GM13977 (cell line): ENCODE data around the gene ELF4.

Experiments
- DNase-seq: peaks from one replicate; pipeline ENCODE4 v3.0.0; 2012; ENCODE audit warnings: low spot score
- in situ Hi-C: fragments of 300-500 bp; cut with MboI; formaldehyde crosslinking; loops from one replicate; pipeline ENCODE4 v1.12.0; 2022; ENCODE audit warnings: low sequenced_read_pairs, low pct_unique_long_range_greater_than_20kb, mixed read lengths, inconsistent platforms; ENCODE audit not compliant: unreplicated experiment
- TF ChIP-seq, protein P1 (sequence below): IDR thresholded peaks from 2 replicates; pipeline ENCODE4 v1.5.1; 2012; ENCODE audit warnings: mild to moderate bottlenecking, control low read depth; ENCODE audit not compliant: insufficient read depth; ENCODE audit errors: extremely low read depth, missing control alignments

ELF4 gene

DNA sequence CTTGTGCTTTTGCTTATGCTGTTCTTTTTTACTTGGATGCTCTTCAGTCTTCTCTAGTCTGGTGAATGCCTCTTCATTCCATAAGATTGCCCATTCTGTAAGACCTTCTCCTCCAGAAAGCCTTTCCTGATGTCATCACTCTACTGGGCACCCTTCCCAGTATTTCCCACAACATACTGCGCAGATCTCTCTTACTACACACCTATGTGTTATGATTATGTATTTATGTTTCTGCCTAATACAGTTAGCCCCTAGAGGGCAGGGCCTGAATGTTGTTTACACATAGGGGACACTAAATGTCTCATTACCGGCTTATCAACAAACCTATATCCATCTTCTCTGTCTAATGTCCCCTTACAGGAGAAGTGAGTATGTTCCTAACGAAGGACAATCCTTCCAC is 34.2 kb upstream of the ELF4 start:
- DNase-seq = no peak
- TF ChIP-seq, protein P1, sequence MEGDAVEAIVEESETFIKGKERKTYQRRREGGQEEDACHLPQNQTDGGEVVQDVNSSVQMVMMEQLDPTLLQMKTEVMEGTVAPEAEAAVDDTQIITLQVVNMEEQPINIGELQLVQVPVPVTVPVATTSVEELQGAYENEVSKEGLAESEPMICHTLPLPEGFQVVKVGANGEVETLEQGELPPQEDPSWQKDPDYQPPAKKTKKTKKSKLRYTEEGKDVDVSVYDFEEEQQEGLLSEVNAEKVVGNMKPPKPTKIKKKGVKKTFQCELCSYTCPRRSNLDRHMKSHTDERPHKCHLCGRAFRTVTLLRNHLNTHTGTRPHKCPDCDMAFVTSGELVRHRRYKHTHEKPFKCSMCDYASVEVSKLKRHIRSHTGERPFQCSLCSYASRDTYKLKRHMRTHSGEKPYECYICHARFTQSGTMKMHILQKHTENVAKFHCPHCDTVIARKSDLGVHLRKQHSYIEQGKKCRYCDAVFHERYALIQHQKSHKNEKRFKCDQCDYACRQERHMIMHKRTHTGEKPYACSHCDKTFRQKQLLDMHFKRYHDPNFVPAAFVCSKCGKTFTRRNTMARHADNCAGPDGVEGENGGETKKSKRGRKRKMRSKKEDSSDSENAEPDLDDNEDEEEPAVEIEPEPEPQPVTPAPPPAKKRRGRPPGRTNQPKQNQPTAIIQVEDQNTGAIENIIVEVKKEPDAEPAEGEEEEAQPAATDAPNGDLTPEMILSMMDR = peak; percentile 13
- in situ Hi-C loops = no loop called here

DNA sequence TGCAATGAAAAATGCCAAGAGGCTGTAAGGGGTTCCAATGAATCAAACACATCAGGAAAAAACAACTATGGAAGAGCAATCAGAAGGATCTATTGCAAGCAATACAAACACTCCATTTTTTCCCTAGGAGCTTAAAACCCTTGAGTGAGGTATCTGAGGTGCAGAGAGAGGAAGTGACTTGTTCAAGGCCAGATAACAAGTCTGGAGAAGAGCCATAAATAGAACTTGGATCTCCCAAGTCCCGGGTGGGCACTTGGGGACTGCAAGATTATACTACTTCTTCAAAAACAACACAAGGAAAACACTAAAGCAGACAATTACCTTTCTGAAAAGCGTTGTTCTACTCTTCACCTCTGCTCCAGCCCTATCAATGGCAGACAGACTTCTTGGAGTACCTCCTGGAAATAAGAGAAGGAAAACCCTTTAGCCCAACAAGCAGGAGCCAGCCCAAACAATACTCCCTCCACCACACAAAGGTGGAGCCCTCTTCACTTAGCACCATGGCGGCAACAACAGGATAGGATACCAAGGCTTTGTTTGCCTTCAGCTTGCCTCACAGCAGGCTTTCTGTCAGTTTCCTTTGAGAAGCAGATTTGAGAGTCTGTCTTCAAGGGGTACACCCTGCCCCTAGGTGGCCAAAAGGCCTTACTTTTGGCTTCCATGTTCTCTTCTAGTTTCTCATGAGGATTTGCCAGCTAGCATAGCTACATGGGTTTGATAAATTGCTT is 29.3 kb upstream of the ELF4 start:
- TF ChIP-seq, protein P1 = no peak
- no peak for DNase-seq
- in situ Hi-C loops = no loop called here

GRCh38 chrX:130136961-130137360 is 26.7 kb upstream of the ELF4 start:
- in situ Hi-C loops = no loop called here
- TF ChIP-seq, protein P1 = no peak
- no peak for DNase-seq

GRCh38 chrX:130136496-130136895 is 26.2 kb upstream of the ELF4 start:
- in situ Hi-C loops = no loop called here
- DNase-seq = no peak
- TF ChIP-seq, protein P1 = no peak

GRCh38 chrX:130130990-130131389 is 20.7 kb upstream of the ELF4 start:
- TF ChIP-seq, protein P1 = no peak
- DNase-seq = no peak
- in situ Hi-C loops = no loop called here

GRCh38 chrX:130125091-130125874 is 15.0 kb upstream of the ELF4 start:
- in situ Hi-C loops = no loop called here
- DNase-seq = no peak
- TF ChIP-seq, protein P1 = no peak
